IMR-90 (cell line): ENCODE data around the gene PLXNA4. TPM values are rescaled to one million over a fixed set of nuclear protein-coding genes. Genes with fewer than 3 reads are reported as not detected.

ENCODE experiments used
- ATAC-seq: fragments of 200-7000 bp; cut with Tn5 transposase; 2 replicates; pipeline ENCODE4 v1.9.1; 2020; ENCODE audit warnings: low read depth, mild to moderate bottlenecking, moderate library complexity
- BruUV-seq: library from RNA; stranded (reverse); fragments of 400-500 nt; replicated peaks from 2 replicates; lab custom pipeline; 2021; lab: Mats Ljungman, UMichigan
- CTCF ChIA-PET: fragments of 300-600 bp; formaldehyde crosslinking; extraction: SDS; loops from one replicate; lab custom pipeline; 2021; ENCODE audit warnings: antibody characterized with exemption; lab: Yijun Ruan, JAX
- POLR2A ChIA-PET: fragments of 300-600 bp; sonication (Branson Sonifier 250); formaldehyde crosslinking; loops from one replicate; lab custom pipeline; 2022; ENCODE audit warnings: antibody characterized with exemption; ENCODE audit not compliant: unreplicated experiment; lab: Charles Lee
- DNase-seq: peaks from one replicate; pipeline ENCODE4 v3.0.0; 2013
- H2AFZ ChIP-seq: replicated peaks from 2 replicates; pipeline ENCODE3; 2013; ENCODE audit warnings: low read length, mild to moderate bottlenecking; ENCODE audit not compliant: poor library complexity
- H2AK5ac ChIP-seq: 2 replicates; pipeline ENCODE4 v1.6.1; 2013; ENCODE audit warnings: low read depth, low read length, inconsistent platforms
- H2AK9ac ChIP-seq: replicated peaks from 2 replicates; pipeline ENCODE3; 2013; ENCODE audit warnings: mild to moderate bottlenecking, low read depth, low read length, moderate library complexity; ENCODE audit not compliant: poor library complexity
- H2BK120ac ChIP-seq: 2 replicates; pipeline ENCODE4 v1.6.1; 2013; ENCODE audit warnings: low read depth, low read length, inconsistent platforms
- H2BK15ac ChIP-seq: 3 replicates; pipeline ENCODE4 v1.6.1; 2013; ENCODE audit warnings: low read depth, low read length, inconsistent platforms
- H2BK20ac ChIP-seq: 2 replicates; pipeline ENCODE4 v1.6.1; 2013; ENCODE audit warnings: low read depth, mild to moderate bottlenecking, inconsistent platforms, low read length, moderate library complexity
- H2BK5ac ChIP-seq: 2 replicates; pipeline ENCODE4 v1.6.1; 2013; ENCODE audit warnings: mild to moderate bottlenecking, low read depth, low read length, inconsistent platforms; ENCODE audit not compliant: poor library complexity, severe bottlenecking
- H3K14ac ChIP-seq: replicated peaks from 2 replicates; pipeline ENCODE4 v1.6.1; 2013; ENCODE audit warnings: low read depth, low read length, inconsistent platforms
- H3K18ac ChIP-seq: 2 replicates; pipeline ENCODE4 v1.6.1; 2013; ENCODE audit warnings: low read depth, low read length, control low read depth
- H3K23ac ChIP-seq: 2 replicates; pipeline ENCODE4 v1.6.1; 2013; ENCODE audit warnings: low read depth, low read length, inconsistent platforms
- H3K27ac ChIP-seq: 2 replicates; pipeline ENCODE4 v1.5.1; 2013; ENCODE audit warnings: mild to moderate bottlenecking, control low read depth, low read length; ENCODE audit not compliant: insufficient read depth
- H3K27me3 ChIP-seq: 2 replicates; pipeline ENCODE4 v1.6.1; 2013; ENCODE audit warnings: low read length; ENCODE audit not compliant: control insufficient read depth, insufficient read depth
- H3K36me3 ChIP-seq: 2 replicates; pipeline ENCODE4 v1.6.1; 2013; ENCODE audit warnings: low read length, mixed read lengths; ENCODE audit not compliant: control insufficient read depth, insufficient read depth
- H3K4ac ChIP-seq: 2 replicates; pipeline ENCODE4 v1.6.1; 2013; ENCODE audit warnings: low read depth, low read length, inconsistent platforms
- H3K4me1 ChIP-seq: 2 replicates; pipeline ENCODE4 v1.6.1; 2013; ENCODE audit warnings: low read length, mixed read lengths; ENCODE audit not compliant: control insufficient read depth, insufficient read depth
- H3K4me2 ChIP-seq: 2 replicates; pipeline ENCODE4 v1.6.1; 2013; ENCODE audit warnings: low read depth, mild to moderate bottlenecking, control low read depth, low read length, moderate library complexity
- H3K4me3 ChIP-seq: 2 replicates; pipeline ENCODE4 v1.5.1; 2013; ENCODE audit warnings: low read depth, mild to moderate bottlenecking, control low read depth, low read length, moderate library complexity; ENCODE audit not compliant: insufficient read depth
- H3K56ac ChIP-seq: 2 replicates; pipeline ENCODE4 v1.6.1; 2013; ENCODE audit warnings: low read length, inconsistent platforms; ENCODE audit not compliant: insufficient read depth; ENCODE audit errors: extremely low read depth
- H3K79me1 ChIP-seq, 2 experiments: 2 replicates each; pipeline ENCODE4 v1.6.1; 2013; ENCODE audit warnings: low read length in 2 of 2, inconsistent platforms in 1 of 2, low read depth in 1 of 2
- H3K9ac ChIP-seq: 2 replicates; pipeline ENCODE4 v1.6.1; 2013; ENCODE audit warnings: low read depth, low read length, control low read depth
- H3K9me1 ChIP-seq: 2 replicates; pipeline ENCODE4 v1.6.1; 2013; ENCODE audit warnings: low read length, inconsistent platforms; ENCODE audit not compliant: insufficient read depth
- H3K9me3 ChIP-seq: 2 replicates; pipeline ENCODE4 v1.6.1; 2013; ENCODE audit warnings: low read length; ENCODE audit not compliant: control insufficient read depth, insufficient read depth
- H4K20me1 ChIP-seq: 2 replicates; pipeline ENCODE4 v1.6.1; 2013; ENCODE audit warnings: low read length, inconsistent platforms; ENCODE audit not compliant: insufficient read depth
- H4K5ac ChIP-seq: 2 replicates; pipeline ENCODE4 v1.6.1; 2013; ENCODE audit warnings: mild to moderate bottlenecking, low read depth, low read length, control low read depth
- H4K8ac ChIP-seq, 2 experiments: 2 replicates each; pipeline ENCODE4 v1.6.1; 2013; ENCODE audit warnings: low read depth in 2 of 2, low read length in 2 of 2, control low read depth in 1 of 2, inconsistent platforms in 1 of 2
- H4K91ac ChIP-seq: 2 replicates; pipeline ENCODE4 v1.6.1; 2013; ENCODE audit warnings: low read depth, low read length, inconsistent platforms; ENCODE audit not compliant: insufficient read depth
- NFE2L2 ChIP-seq: fragments of 150-350 bp; IDR thresholded peaks from 2 replicates; pipeline ENCODE4 v1.6.1; 2016; ENCODE audit warnings: low read depth, mild to moderate bottlenecking, low read length
- POLR2A ChIP-seq: IDR thresholded peaks from 2 replicates; pipeline ENCODE4 v1.6.1; 2012; ENCODE audit warnings: mild to moderate bottlenecking, low read depth, low read length
- WGBS, 2 experiments: methylation state at CpG; one replicate each; pipeline versions ENCODE4 v1.1.5 to v1.1.7; 2013; ENCODE audit warnings: missing lambda C conversion rate in 2 of 2; ENCODE audit not compliant: insufficient read length in 1 of 2; ENCODE audit errors: extremely low coverage in 2 of 2; 5-methylcytosine and 5-hydroxymethylcytosine counted together
- dilution Hi-C: fragments of 300-500 bp; cut with HindIII; formaldehyde crosslinking; loops from one replicate; pipeline ENCODE4 v1.14.3; 2018; ENCODE audit warnings: low sequenced_read_pairs; ENCODE audit not compliant: unreplicated experiment
- in situ Hi-C: fragments of 300-500 bp; cut with MboI; formaldehyde crosslinking; loops from 3 replicates; pipeline ENCODE4 v1.14.3; 2019; ENCODE audit warnings: low sequenced_read_pairs, inconsistent platforms, mixed read lengths
- intact Hi-C: fragments of 100-400 bp; cut with micrococcal nuclease; formaldehyde crosslinking; loops from 2 replicates; pipeline ENCODE4 v1.10.0; 2022
- polyA plus RNA-seq, 3 experiments: library from polyadenylated mRNA; depleted of rRNA; stranded (reverse); fragments of >200 nt; gene quantifications; 2 replicates each; pipeline ENCODE4 v1.2.3, GENCODE V29; 2012; ENCODE audit warnings: low replicate concordance in 1 of 3
- total RNA-seq: library from RNA; depleted of rRNA; stranded (reverse); fragments of >200 nt; gene quantifications from 2 replicates; pipeline ENCODE4 v1.2.3, GENCODE V29; 2012

Gene PLXNA4
- total and polyA plus RNA-seq, 2 of the 4 experiments (the other 2 are of a cell fraction), result under 0.01 TPM

GRCh38 chr7:132161533-132161915 lies 414.7 kb downstream of the PLXNA4 start:
- H3K9ac ChIP-seq, result no peak overlapping the region
- H2AK5ac ChIP-seq, result no peak overlapping the region
- H3K18ac ChIP-seq, result no peak overlapping the region
- H3K27me3 ChIP-seq, result no peaks in the 10 kb centered on the region; the same call in 1 of the 2 replicates
- no peaks in the 10 kb centered on the region for H3K9me1 ChIP-seq
- in situ Hi-C loops, result no loop called here
- no peak overlapping the region for H2AK9ac ChIP-seq
- no peak overlapping the region for H2AFZ ChIP-seq
- no peak overlapping the region for H2BK20ac ChIP-seq
- ATAC-seq, result no peak
- intact Hi-C loops, result no loop called here
- no peak overlapping the region for H4K91ac ChIP-seq
- CTCF ChIA-PET, result no interaction called here
- H2BK120ac ChIP-seq, result no peak overlapping the region
- no peak for TF ChIP-seq NFE2L2
- no peak for TF ChIP-seq POLR2A
- H4K20me1 ChIP-seq, result no peaks in the 10 kb centered on the region
- no peak overlapping the region for H3K4me3 ChIP-seq
- H2BK5ac ChIP-seq, result no peak overlapping the region
- DNase-seq, result no peak
- no peak overlapping the region for H3K4ac ChIP-seq
- no peak overlapping the region for H3K56ac ChIP-seq
- H3K4me2 ChIP-seq, result no peak overlapping the region
- 84% methylated on average over 7 of the region's 12 CpGs; no CpG with 5 or more reads in 1 of the 2 experiments for WGBS, 2 experiments
- no peak overlapping the region for H3K14ac ChIP-seq
- no peaks in the 10 kb centered on the region for H3K4me1 ChIP-seq
- no TSS peak for BruUV-seq
- no peak overlapping the region for H4K5ac ChIP-seq
- H3K27ac ChIP-seq, result no peak overlapping the region
- no peaks in the 10 kb centered on the region for H3K9me3 ChIP-seq
- H3K79me1 ChIP-seq, result no peaks in the 10 kb centered on the region
- no peaks in the 10 kb centered on the region for H3K36me3 ChIP-seq
- H2BK15ac ChIP-seq, result no peak overlapping the region
- POLR2A ChIA-PET, result no interaction called here
- H4K8ac ChIP-seq, result no peak overlapping the region
- no peak overlapping the region for H3K23ac ChIP-seq
- dilution Hi-C loops, result no loop called here
